GM21526 (cell line): ENCODE measurements around the gene DIRAS3.
"Not testable (repeated sequence)": the region's sequence is repeated elsewhere in the genome, so short reads cannot be mapped to it uniquely, and the experiment has no call there.

Experiments used
- ATAC-seq: cut with Tn5 transposase; IDR thresholded peaks from one replicate; pipeline ENCODE4 v1.9.1; 2021; ENCODE audit warnings: moderate library complexity; ENCODE audit not compliant: unreplicated experiment, low FRiP score

The DIRAS3 gene

GRCh38 chr1:68049941-68050878, at the start of gene DIRAS3:
Gene DIRAS3 (minus strand): TSS chr1:68050627. CDS start chr1:68047297, 3,330 bp downstream.
- no peak for ATAC-seq

- ATAC-seq: no peak
Observed at GRCh38 chr1:68093737-68094136, 43.3 kb upstream of the DIRAS3 start.

DNA sequence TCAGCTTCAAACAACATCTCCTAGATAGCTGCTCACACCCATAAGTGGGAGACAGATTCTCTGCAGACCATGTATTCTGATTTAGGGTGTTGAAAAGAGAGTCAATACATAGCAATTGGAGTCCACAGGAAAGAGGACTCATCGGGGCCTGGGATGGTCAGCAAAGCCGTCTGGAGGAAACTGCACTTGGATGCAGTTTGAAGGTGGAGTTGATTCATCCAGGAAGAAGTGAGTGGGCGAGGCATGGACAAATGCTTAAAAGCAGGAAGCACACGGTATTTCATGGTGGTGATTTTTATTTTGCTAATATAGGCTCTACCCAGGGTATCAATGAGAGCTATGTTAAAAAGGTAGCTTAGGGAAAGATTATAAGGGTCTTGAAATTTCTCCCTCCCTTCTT, 36.8 kb upstream of the DIRAS3 start:
- no peak for ATAC-seq

DNA sequence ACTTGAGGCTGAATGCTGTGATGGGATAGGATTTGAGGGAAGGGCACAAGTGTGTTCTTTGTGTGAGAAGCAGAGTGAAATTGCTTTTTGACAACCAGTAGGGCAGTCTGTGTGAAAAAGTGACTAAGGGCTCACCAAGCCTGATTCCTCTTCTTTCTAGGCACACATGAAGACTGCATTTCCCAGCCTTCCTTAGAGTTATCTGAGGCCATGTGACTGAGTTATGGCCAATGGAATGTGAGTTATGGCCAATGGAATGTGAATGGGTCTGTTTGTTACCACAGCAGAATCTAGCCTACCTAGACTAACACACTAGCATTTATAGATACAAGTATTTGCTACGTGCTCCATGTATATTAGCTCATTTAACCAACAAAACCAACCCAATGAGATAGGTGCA, 35.3 kb upstream of the DIRAS3 start:
- no peak for ATAC-seq

GRCh38 chr1:68083686-68084085, 33.3 kb upstream of the DIRAS3 start:
- no peak for ATAC-seq

- ATAC-seq: no peak
Observed at GRCh38 chr1:68081775-68082283, 31.4 kb upstream of the DIRAS3 start.

- no peak for ATAC-seq
Observed at GRCh38 chr1:68078647-68079046, 28.2 kb upstream of the DIRAS3 start.

DNA sequence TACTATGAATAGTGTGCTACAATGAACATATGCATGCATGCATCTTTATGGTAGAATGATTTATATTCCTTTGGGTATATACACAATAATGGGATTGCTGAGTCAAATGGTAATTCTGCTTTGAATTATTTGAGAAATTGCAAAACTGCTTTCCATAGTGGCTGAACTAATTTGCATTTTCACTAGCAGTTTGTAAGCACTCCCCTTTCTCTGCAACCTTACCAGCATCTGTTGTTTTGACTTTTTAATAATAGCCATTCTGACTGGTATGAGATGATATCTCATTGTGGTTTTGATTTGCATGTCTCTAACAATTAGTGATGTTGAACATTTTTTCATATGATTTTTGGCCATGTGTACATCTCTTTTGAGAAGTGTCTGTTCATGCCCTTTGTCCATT, 24.0 kb upstream of the DIRAS3 start:
- no peak for ATAC-seq

DNA sequence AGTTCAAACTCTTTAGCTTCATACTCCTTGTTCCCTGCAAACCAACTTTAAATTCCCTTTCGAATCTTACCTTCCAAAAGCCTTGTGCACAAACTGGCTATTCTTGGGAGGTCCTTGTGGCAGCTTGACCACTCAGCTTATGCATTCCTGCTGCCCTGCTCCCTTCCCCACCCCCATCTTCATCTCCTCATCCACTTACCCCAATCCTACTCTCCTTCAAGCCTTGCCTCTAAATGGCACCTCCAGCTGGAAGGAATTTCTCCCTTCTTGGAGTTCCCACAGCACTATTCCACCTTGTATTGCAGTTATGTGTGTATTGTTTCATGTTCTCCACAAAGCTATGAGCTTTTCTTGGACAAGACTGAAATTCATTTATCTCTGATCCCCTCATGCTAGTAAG, 15.3 kb upstream of the DIRAS3 start:
- ATAC-seq: no peak

DNA sequence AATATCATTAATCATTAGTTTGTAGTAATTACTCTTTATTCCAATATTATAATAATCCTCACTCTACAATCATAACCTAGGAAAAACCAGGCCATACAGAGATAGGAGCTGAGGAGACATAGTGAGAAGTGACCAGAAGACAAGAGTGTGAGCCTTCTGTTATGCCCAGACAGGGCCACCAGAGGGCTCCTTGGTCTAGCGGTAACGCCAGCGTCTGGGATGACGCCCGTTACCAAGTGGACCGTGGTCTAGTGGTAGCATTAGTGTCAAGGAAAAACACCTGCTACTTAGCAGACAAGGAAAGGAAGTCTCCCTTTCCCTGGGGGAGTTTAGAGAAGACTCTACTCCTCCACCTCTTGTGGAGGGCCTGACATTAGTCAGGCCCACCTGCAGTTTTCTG, 7.6 kb upstream of the DIRAS3 start:
- not testable (repeated sequence) for ATAC-seq

- no peak for ATAC-seq
Observed at GRCh38 chr1:68057564-68057963, 7.1 kb upstream of the DIRAS3 start.

- no peak for ATAC-seq
Observed at GRCh38 chr1:68057050-68057449, 6.6 kb upstream of the DIRAS3 start.

DNA sequence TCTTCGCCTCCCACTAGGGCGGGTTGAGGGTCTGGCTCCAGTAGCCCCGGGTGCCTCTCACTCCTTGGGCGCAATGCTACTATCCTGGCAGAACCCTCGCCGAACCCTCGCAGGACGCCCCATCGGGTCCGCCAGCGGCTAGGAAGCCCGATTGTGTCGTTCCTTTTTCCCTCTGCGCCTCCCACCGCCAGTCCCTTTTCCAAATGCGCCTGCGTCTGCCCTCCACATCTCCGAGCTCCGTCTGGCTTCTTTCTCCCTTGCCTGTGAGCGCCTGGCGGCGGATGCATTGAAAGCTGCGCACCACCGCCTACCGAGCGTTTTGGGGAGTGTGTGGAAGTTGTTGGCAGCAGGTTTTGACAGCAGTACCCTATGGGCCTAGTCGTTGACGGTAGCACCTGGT, 1.0 kb upstream of the DIRAS3 start:
- no peak for ATAC-seq

DNA sequence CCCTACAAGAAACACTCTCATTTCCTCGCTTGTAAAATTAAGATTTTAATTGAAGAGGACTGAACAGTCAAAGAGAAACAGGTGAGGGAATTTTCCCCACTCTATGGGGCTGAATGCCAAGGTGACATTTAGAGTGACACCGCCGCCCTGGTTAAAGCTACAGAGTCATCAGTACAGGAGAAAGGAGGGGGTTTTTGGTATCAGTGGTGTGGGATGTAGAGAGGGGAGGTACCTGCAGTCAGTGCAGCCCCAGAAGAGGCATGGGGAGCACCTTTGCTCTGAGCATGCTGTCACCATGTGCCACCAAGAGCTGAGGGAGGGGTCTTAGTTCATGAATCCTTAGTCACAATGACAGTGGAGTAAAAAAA, 2.8 kb downstream of the DIRAS3 start:
- ATAC-seq: no peak

GRCh38 chr1:68046885-68047658, 3.4 kb downstream of the DIRAS3 start:
- no peak for ATAC-seq

GRCh38 chr1:68046423-68046822, 4.0 kb downstream of the DIRAS3 start:
- ATAC-seq: no peak

GRCh38 chr1:68045511-68046180, 4.8 kb downstream of the DIRAS3 start:
- no peak for ATAC-seq

DNA sequence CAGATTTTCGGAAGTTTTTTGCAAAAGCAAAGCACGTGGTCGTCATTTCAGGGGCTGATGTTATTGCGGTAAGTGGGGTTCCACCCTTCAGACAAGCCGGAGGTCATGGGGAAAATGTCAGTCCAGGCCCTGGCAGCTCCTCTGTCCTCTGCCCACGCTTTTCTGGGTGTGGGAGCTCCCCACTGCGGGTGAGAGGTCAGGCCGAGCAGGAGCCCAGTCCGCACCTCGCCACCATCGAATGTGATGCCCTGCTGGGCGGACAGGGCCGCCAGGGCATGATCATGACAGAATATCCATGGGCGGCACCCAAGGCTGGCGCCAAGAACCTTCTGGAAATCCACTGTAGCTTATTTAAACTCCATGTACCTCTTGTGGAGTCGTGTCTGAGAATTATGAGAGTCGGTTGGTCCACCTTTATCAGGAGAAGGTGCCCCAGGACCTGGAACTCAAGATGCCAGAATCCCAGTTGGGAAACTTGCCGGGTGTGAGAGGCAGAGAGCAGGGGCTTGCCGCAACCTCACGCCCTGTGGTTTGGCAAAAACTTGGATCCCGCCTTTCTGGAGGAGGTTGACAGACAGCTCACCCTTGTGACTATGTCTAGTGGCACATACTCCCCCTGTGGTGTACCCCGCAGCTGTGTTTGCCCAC, 6.9 kb downstream of the DIRAS3 start:
- no peak for ATAC-seq

GRCh38 chr1:68036946-68037345, 13.5 kb downstream of the DIRAS3 start:
- no peak for ATAC-seq

GRCh38 chr1:68029444-68029843, 21.0 kb downstream of the DIRAS3 start:
- ATAC-seq: no peak
